ENCODE results near the gene CXCL12.
A peak's percentile ranks its signal among the peaks of the same experiment; 100 is the strongest.

CXCL12 gene

DNA sequence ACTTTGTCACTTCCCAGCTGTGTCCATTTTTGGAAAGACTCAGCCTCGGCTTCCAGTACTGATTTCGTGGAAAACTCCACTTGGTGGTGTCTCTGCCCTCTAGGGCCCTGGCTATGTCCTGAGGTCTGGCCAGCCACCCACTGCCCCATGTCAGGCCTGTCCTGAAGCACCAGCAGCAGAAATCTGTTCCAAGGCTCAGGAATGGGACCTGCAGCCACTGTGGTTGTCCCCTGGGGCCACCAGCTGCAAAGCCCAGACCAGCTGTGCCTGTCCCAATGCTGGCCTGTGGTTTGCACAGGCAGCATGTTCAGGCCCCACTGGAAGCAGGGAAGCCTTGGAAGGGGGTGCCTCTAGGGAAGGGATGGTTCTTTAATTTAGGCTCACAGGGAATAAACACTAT lies 21.2 kb downstream of the CXCL12 start:
- DNase-seq (ENCODE audit: low spot score), result no peak

DNA sequence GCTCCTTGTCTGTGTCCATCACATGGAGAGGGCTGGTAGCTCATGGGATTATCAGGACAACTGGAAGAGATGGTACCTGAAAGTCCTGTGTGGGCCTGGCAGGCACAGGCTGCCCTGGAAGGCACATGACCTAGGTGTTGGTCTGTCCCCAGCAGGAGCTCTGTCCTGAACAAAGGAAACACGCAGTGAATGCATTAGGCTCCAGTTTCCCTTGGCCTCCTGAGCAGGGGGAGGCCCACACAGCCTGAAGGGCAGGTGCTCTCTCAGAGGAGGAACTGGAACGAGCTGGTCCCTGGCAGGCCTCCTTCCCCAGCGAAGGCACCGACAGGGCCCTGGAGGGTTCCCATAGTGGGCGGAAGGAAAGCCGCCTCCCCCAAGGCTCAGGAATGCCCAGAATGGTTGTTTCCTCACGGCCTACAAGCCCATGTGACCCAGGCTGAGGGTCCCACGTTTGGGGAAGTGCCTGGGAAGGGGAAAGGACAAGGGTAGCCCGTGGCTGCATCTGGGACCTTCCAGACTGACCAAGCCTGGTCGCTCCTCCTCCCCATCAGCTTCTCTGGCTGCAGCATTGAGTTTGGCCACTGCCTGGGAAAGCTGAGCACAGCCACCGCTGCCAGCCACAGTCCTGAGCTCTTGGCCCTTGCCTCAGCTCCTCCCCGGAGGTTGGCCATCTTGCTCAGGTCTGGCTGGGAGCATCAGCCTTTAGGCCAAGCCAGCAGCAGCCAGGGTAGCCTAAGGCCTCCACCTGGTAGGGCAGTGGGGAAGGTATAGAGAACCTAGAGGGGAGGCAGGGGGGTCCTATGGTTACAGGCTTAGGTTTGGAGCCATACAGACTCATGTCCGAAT lies 21.8 kb downstream of the CXCL12 start:
- no peak for DNase-seq (ENCODE audit: low spot score)

DNA sequence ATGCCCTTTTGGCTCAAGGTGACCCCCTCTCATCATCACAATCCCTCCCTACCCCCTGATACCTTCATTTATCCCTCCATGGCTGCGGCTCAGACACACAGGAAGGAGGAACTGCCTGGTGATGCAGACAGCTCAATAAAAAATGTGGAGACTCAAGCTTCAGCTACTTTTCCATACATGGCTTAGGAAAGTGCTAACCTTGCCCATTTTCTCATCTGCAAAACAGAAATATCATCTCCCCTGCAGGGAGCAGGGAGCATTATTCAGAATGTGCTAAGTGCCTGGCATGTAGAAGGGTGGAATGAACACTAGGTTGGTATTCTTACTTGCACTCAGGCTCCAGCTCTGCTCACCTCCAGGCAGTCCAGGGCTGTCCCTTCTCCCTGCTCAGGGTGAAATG lies 23.8 kb downstream of the CXCL12 start:
- DNase-seq (ENCODE audit: low spot score), result no peak

DNA sequence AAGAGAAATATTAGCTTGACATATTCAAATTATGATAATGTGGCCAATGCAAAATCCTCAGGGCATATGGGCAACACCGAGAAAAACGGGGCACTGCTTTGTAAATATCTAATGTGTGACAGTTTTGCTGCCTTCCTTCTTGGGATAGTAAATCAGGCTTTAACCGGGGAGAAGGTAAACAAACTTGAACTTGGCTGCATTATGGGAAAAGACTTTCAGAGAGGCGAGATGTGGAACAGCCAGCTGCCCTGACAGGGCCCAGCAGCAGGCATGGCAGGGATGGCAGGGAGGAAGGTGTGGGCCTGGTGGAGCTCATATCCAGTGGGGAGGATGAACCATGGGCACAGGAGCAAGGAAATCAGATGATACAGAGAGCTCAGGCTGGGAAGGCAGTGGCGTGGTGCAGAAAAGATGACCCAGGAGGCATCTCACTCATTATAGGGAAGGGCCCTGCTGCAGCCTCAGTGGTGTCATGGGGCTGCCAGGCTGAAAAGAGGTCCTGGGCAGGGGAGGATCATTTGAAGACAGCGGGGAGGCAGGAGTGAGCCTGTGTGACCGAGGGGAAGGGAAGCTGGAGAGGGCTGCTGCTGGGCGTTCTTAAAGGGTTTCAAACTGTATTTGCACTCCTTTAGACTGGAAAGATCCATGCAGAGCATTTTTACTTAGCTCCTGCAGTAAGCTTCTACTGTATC lies 26.7 kb downstream of the CXCL12 start:
- DNase-seq (ENCODE audit: low spot score), result no peak

DNA sequence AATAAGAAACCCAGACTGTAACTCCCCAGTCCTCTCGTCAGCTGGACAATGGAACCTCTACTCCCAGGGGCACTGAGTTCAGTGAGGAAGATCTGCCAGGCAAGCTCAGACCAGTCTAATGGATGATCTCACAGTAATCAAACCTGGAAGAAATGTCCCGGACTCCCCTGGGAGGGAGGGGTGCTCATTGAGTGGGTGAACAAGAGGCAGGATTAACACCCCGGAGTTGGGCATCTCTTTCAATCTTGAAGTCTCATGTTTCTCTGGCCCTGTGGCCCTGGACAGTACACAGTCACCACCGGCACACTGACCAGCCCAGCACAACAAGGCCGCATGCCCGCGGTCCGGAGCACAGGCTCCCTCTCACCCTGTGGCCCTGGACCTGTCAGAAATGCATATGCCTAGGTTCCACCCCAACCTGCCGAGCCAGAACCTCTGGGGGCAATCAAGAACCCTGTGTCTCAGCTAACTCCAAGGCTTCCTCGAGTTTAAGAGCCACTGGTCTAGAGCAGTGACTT lies 27.8 kb downstream of the CXCL12 start:
- no peak for DNase-seq (ENCODE audit: low spot score)

DNA sequence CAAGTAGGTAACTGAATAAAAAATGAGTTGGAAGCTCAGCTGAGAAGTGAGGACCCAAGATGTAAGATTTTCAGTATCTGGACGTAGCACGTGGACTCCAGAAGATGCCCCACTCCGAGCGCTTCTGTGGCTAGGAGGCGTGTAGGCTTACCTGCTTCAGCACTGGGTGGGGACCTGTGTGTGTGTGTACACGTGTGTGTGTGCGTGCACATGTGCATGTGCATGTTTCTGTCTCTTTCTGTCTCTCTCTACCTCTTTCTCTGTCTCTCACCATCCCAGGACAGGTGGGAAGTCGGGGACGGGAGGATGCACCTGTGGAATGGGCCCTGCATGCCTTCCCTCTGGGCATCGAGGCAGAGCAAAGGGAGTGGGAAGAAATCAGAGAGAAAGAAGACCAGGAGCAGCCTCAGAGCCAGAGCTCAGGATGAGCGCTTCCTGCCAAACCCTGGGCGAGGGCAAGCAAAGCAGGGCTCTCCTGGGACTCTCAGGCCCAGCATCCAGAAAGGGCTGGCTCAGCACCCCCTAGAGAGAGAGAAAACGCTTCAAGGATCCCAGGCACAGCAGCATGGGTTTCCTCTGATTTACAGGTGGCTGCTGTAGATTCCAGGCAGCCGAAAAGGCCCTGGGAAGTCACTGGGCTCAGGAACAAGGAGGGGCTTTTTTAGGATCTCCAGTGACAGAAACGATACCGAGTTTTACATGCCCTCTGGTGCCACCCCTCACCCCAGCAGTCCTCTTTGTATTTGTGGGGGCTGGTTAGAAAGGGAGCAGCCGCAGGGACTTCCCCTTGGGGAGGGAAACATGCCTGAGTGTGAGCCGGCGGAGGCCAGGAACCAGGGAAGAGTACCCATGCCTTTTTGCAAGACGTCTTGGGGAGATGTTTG lies 28.5 kb downstream of the CXCL12 start:
- no peak for DNase-seq (ENCODE audit: low spot score)

DNA sequence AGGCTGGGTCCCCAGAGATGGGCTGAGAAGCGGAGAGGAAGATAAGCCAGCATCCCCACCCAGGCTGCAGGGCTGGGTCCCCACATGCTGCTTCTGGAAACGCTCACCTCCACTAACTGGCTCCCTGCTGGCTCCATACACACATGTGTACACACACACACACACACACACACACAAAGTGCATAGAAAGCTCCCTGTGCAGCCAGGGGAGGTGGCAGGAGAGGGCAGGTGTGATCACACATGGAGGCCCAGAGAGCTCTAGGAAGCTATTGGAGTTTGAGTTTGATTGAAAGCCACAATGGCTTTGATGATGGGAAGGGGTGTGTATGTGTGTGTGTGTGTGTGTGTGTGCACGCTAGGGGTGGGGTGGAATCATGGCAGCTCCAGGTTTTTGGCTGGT lies 29.3 kb downstream of the CXCL12 start:
- no peak for DNase-seq (ENCODE audit: low spot score)

DNA sequence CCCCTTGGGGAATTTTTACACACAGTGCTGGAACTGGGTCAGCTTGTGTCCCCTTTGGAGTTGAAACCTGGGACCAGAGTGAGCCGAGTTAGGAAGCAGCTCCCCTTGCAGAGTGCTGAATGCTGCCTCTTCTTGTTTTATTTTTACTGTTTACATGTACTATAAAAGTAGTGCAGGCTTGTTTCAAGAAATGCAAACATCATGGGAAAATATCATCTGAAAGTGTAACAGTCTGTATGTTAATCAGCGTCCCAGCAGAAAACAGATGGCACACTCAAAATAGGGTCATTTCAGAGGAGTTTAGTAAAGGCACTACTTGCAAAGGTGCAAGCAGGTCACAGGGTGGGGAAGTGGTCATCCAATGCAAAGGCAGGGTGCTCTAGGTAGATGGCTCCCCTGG lies 30.1 kb downstream of the CXCL12 start:
- DNase-seq (ENCODE audit: low spot score), result no peak

DNA sequence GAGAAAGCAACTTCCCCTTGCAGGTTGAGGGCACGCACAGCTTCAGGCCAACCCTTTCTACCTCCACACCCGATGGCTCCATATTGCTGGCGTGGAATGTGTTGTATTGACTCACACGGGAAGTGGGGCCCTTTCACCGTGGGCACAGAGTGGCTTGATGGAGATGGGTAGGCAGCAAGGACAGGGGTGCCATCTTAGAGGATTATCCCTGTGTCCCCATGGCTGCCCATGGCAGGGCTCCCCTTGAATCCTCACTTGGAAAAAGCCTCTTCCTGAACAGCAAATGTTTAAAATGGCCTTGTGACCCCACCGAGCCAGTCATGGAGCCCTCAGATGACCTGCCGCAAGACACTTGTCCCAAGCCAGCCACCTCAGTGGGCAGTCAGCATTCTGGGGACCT lies 31.2 kb downstream of the CXCL12 start:
- DNase-seq (ENCODE audit: low spot score), result no peak

DNA sequence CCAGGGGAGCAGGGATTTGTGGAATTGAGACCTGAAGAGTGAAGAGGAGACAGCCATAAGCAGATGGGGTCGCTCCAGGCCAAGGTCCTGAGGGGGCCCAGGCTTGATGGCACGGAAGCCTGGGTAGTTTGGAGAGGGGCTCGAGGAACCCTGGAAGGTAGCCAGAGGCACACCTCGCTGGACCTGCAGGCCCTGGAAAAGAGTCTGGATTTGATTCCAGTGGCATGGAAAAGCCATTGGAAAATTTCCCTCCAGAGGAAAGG lies 31.8 kb downstream of the CXCL12 start:
- no peak for DNase-seq (ENCODE audit: low spot score)

DNA sequence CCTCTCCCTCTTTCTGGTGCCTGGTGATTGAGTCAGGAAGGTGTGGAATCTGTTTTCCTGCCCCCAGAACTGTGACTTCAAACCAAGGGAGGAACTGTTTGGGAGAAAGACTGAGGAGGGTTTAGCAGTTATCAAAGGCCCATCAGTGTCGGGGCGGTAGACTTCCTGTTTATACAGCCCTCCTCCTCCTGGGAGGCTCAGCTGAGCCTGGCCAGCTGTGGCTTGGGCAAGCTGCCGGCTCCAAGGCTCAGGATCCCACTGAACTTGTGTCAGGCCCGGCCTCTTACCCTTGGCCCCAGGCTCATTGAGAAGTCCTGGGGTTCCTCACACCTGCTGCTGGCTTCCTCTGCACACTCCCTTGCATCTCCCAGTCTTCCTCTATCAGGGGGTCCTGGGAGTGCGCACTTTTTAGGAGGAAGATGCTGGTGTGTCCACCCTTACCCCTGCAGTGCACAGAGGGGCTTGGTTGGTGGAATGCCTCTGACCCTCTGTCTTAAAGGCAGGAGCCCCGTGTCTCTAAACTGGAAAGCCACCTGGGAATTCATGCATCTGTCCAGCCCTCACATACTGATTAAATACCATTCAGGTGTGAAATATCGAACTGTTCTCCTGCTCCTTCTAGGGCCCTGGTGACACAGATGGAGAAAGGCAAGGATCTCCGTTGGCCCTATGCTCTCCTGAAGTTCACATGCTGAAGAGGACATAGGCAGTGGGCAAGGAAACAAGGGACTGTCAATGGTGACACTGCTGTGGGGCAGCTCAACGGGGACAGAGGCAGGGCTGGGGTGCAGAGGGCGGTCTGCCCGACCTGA lies 32.4 kb downstream of the CXCL12 start:
- peak; percentile 75 for DNase-seq (ENCODE audit: low spot score)

DNA sequence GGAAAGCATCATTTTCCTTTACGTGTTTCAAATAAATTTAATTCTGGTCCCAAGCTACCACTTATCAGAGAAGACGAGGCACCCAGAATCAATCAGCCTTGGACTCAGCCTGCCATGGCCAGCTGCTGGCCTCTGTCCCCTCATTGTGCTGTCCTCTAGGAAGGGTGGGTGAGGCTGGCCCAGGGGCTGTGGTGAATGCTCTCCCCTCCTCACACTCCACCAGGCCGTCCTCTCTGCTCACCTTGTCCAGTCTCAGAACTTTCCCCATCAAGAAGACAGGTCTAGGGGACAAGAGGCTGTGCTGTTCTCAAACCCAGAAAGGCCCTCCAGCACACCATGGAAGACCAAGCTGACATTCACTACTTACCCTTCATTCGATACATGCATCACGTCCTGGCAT lies 36.4 kb downstream of the CXCL12 start:
- DNase-seq (ENCODE audit: low spot score), result no peak

DNA sequence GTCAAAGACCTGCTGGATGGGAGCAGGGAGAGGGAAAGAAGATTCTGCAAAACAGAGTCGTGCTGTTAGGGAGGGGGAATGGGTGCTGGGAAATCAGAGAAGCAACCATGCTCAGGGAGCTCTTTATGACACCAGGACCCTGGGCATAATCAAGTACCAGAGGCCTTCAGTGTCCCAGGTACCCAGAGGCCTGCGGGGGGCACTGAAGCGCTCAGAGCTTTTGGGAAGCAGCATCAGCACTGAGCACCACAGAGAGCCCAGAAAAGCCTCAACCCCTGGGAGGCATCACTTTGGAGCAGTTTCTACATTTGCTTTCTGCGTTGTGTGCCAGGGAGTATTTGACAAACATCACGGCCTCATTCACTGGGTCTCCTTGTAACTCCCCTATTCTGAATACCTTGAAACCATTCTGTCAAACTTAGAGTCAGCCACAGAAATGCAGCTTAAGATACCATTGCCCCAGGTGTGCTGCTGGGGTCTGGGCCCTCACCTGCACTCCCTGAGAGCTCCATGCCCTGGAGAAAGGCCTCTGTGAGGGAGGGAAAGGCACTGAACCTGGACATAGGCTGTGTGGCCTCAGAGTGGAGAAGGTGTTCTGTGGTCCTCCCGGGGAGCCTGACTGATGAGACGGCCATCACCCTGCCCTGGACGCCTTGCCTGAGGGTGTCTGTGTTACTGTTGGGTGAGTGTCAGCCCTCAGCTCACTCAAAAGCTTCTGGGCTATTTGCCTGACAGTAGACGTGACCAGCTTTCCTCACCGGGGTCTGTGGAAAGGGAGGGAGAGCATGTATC lies 37.1 kb downstream of the CXCL12 start:
- DNase-seq (ENCODE audit: low spot score), result no peak

DNA sequence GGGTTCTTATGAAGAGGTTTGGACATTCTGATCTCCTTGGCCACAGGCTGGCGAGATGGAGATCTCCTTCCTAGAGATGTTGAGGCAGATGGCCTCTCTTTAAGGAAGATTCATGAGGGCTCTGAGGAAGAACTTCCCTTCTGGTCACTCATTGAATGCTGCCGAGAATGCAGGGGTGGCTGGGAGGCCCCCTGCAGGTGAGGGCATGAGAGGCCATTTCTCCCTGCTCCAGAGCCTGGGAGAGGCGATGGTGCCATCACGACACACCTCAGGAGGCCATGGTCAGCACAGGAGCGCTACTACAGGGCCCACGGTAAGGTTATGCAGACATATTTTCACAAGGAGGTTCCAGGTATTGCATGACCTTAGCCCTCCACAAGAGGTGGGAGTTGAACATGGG lies 40.2 kb downstream of the CXCL12 start:
- DNase-seq (ENCODE audit: low spot score), result no peak

DNA sequence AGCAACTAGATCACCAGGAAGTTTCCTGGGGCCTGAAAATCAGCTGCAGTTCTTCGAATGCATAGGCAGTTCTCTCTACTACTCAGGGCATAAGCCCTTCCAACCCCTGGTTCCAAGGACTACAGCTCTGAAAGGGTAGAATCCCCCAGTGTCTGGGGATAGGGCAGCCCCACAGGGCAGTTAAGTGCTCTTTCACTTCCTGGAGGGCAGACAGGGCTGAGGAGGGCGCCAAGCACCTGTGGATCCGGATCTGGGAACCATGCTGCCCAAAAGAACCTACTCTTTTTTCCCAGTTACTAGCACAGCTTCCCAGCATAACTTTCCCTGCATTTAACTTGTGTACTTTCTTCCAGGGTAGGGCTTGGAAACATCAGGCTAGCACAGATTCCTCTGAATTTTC lies 41.1 kb downstream of the CXCL12 start:
- DNase-seq (ENCODE audit: low spot score), result no peak

DNA sequence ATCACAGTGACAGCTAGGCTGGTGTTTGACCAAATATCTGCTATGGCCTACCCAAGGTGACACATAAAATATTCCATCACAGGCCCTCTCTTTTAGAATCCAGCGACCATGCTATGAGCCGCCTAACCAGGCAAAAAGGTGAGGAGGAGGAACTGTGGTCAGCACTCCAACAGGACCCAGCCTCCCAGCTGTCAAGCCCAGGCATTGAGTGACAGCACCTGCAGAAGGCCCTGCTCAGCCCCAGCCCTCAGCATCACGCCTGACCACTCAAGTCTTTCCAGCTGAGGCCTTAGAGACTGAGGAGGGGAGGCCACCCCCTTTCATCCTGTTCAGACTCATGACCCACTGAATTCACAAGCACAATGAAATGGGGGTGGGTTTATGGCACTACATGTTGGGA lies 43.0 kb downstream of the CXCL12 start:
- no peak for DNase-seq (ENCODE audit: low spot score)

DNA sequence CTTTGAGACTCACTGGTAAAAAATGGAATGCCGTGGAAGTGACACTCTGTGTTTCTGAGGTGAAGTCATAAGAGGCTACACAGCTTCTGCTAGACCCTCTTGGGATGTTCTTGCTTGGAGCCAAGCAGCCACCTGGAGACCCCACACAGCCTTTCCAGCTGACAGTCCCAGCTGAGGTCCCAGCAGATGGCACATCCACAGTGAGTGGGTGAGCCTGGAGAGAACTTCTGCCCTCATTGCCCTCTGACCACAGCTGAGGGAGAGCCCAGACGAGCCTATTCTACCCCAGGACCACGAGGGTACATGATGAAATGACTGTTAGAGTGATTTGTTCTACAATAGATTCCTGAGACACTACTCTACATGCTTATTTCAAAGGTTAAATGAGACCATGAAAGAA lies 44.3 kb downstream of the CXCL12 start:
- no peak for DNase-seq (ENCODE audit: low spot score)

DNA sequence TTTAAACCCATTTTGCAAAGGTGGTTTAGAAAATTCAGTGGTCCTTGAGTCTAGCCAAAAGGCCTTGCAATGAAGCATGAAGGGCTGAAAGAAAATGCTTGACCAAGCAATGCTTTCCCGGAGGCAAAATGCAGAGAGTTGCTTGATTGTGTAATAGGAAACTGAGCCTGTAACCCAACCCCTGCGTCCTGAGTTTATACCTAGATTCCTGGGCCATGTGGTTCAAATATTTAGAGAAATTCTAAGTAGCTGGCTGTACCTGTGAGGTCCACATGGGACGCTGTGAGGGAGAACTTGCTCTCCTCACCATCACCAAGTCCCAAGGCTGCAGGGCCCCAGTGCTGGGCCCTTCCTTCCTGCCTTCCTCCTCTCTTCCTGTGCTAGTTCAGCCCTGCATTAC lies 45.7 kb downstream of the CXCL12 start:
- DNase-seq (ENCODE audit: low spot score), result no peak

DNA sequence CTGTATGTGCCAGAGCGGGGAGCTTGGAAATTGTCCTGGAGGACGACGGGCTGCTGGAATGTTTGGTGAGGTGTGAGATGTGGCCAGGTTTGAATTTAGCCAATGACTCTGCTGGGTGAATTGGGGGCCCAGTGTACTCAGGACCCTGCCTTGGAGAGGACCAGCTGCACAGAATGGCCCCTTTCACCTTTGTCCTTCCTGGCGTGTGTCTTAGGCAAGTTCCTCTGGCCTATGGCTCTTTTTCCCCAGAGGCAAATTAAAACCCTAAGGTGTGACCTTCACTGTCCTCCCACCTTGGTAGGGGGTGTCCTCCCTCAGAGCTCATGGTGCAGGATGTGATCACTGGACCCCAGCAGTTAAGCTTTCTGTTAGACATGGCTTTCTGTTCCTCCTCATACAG lies 47.8 kb downstream of the CXCL12 start:
- no peak for DNase-seq (ENCODE audit: low spot score)

DNA sequence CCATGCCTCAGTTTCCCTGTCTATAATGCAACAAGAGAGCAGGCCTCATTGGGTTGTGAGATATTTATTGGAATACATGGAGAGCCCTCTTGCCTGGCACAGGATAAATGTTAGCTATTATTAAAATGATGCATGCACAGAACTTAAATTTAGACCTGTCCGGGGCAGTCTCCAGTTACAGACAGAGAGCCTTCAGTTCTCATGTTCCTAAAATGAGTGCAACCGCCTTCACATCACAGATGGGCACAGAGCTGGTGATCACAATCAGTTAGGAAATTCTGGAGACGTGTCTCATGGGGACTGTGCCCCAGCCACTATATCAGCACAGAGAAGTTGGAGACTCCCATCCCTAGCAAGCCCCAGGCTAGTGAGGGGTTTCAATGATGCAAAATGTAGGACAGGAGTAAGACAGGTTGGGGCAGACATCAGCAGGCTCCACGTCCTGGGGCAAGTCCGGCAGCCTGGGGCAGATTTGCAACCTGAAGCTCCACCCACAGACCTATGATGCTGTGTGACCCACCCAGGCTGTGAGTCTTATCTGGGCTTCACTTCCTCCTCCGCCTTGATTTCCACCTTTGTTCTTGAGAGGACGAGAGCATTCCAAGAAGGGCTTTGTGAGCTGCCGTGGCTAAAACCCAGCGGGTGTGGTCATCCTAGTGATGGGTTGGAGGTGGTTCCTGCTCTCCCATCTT lies 49.4 kb downstream of the CXCL12 start:
- no peak for DNase-seq (ENCODE audit: low spot score)
